GM18502 (cell line): ENCODE measurements around the gene CPAMD8.
"Not testable (repeated sequence)": the region's sequence is repeated elsewhere in the genome, so short reads cannot be mapped to it uniquely, and the experiment has no call there.

Source experiments
- ATAC-seq: cut with Tn5 transposase; IDR thresholded peaks from one replicate; pipeline ENCODE4 v1.9.1; 2021; ENCODE audit warnings: mild to moderate bottlenecking; ENCODE audit not compliant: unreplicated experiment, poor library complexity

Gene CPAMD8

GRCh38 chr19:17043744-17044143 lies 17.1 kb upstream of the CPAMD8 start:
- no peak for ATAC-seq

- ATAC-seq = no peak
Measured at GRCh38 chr19:17041976-17042375, 15.4 kb upstream of the CPAMD8 start.

GRCh38 chr19:17037966-17038500 lies 11.4 kb upstream of the CPAMD8 start:
- no peak for ATAC-seq

GRCh38 chr19:17037184-17037583 lies 10.6 kb upstream of the CPAMD8 start:
- ATAC-seq = no peak

- ATAC-seq = no peak
Measured at GRCh38 chr19:17036640-17037039, 10.0 kb upstream of the CPAMD8 start.

- no peak for ATAC-seq
Measured at GRCh38 chr19:17035842-17036424, 9.3 kb upstream of the CPAMD8 start.

GRCh38 chr19:17031741-17032140 lies 5.1 kb upstream of the CPAMD8 start:
- ATAC-seq = no peak

GRCh38 chr19:17027535-17027975 lies 945 bp upstream of the CPAMD8 start:
- no peak for ATAC-seq

GRCh38 chr19:17025991-17026658 lies 485 bp downstream of the CPAMD8 start:
- no peak for ATAC-seq

GRCh38 chr19:17025361-17025760 lies 1.2 kb downstream of the CPAMD8 start:
- no peak for ATAC-seq

GRCh38 chr19:17024941-17025340 lies 1.7 kb downstream of the CPAMD8 start:
- ATAC-seq = not testable (repeated sequence)

- no peak for ATAC-seq
Measured at GRCh38 chr19:17023805-17024204, 2.8 kb downstream of the CPAMD8 start.

GRCh38 chr19:17022738-17023137 lies 3.9 kb downstream of the CPAMD8 start:
- ATAC-seq = no peak

- no peak for ATAC-seq
Measured at GRCh38 chr19:17021793-17022590, 4.6 kb downstream of the CPAMD8 start.

- no peak for ATAC-seq
Measured at GRCh38 chr19:17021328-17021727, 5.3 kb downstream of the CPAMD8 start.

GRCh38 chr19:17020823-17021222 lies 5.8 kb downstream of the CPAMD8 start:
- ATAC-seq = no peak

- no peak for ATAC-seq
Measured at GRCh38 chr19:17020385-17020784, 6.2 kb downstream of the CPAMD8 start.

- ATAC-seq = not testable (repeated sequence)
Measured at GRCh38 chr19:17014212-17014861, 12.3 kb downstream of the CPAMD8 start.

- no peak for ATAC-seq
Measured at GRCh38 chr19:17011485-17011884, 15.1 kb downstream of the CPAMD8 start.

GRCh38 chr19:17006579-17006978 lies 20.0 kb downstream of the CPAMD8 start:
- ATAC-seq = no peak

- no peak for ATAC-seq
Measured at GRCh38 chr19:17005000-17005399, 21.6 kb downstream of the CPAMD8 start.
